Stimulated activated CD4-positive, alpha-beta T cell treated with anti-CD3 and anti-CD28 coated beads, Interleukin-2, amount 100 ng/mL, for 4 hours (primary cell): Measurements from ENCODE around the gene SDC1.

Experiments used
- DNase-seq: peaks from one replicate; pipeline ENCODE4 v3.0.0-alpha.2; 2020; ENCODE audit warnings: low read depth

The SDC1 gene

DNA sequence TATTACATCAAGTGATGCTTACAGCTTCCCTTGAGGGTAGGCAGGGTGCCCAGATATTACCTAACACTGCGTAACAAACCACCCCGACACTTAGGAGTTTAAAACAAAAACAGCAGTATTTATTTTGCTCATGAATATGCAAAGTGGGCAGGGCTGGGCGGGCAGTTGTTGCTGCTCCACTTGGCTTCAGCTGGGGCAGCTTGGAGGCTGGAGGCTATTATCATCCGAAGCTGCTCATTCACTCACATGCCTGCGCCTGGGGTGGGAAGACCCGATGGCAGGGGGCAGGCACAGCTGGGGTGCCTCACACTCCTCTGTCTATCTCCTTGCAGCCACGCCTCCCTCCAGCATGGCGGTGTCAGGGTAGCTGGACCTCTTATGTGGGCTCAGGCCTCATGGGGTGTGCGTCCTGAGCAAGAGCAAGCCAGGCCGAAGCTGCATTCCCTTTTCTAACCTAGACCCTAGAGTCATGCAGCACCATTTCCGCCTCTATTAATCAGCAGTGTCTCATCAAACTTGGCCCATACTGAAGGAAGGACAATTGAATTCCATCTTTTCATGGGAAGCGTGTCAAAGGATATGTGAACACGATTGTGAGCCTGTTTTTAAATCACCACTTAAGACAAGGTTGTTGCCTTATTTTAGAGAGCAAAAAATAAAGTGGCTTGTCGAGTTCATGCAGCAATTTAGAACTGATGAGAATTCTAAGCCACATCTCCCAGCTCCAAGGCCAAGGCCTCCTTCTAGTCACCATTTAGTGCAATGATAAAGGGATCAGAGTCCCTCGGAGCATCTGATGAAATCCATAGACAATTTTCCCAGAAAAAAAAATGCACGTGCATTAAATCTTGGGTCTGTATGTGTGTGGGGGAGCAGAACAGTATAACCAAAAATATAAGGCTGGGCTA is 54.9 kb downstream of the SDC1 start:
- no peak for DNase-seq

- no peak for DNase-seq
Measured at GRCh38 chr2:20168727-20169696, 55.9 kb downstream of the SDC1 start.

DNA sequence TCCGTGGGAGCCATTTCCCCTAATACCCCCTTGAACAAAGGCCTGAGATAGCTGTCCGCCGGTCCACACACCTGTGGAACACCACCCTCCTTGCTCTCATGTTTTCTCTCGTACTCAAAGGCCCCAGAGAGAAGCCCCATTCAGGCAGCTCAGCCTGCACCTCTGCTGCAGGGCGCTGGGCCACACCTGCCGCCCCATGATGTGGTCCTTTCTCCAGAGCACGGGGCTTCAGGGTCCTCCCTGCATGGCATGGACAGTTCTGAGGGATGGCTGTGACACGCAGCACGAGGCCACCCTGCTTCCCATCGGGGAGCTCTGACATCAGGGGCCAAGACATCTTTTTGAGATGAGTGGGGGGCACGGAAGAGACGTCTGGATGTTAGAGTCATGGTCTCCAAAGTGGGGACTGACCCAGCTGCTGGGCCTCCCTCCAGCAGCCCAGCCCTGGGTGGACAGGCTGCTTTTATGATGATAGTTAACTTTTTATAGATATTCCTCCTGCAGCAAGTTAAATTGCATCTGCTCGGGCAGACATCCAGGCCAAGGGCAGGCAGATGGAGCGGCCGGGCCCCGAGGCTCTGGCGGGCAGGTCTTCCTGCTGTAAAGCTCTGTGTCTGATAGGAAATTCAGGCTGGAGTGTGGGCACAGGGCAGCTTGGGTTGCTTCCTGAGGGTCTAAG is 56.7 kb downstream of the SDC1 start:
- DNase-seq: no peak

DNA sequence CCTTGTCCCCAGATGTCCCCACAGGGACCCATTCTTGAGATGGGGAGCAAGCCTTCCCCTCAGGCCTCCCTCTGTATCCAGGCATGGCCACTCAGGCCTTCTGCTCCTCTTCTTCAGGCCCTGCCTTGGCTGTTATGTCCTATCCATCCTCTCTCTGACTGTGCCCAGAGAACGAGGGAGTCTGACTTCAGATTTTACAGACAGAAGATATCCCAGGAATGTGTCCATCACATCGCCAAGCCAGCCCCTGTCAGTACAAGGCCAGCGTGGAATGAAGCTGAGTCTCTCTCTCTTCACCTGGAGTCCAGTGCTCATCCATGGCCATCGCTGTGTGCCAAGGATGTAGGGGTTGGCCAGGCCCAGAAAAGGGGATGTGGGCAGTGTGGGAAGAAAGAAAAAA is 57.6 kb downstream of the SDC1 start:
- no peak for DNase-seq

DNA sequence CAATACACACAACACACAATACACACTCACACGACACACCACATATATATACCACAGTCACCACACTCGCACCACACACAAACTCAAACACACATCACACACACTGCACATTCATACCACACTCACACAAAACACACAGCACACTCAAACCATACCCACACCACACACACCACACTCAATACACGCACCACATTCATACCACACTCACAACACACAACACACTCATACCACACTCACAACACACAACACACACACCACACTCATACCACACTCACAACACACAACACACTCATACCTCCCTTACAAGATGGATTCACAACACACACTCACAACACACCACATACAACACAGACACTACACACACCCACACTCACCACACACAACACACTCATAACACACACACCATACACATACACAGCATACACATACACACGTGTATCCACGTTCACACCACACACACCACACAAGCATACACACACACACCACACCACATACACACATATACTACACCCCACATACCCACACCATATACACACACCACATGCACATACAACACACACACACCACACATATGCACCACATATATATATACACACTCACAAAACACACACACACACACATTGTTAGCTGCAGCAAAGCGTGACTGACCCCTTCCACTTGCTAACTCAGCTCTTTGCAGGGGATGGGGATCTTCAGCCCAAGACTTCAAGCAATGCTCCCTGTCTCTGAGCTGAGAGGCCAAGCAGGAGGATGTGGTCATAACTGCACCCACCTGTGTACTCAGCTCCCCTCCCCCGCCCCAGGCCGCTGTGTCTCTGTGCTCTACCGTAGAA is 59.0 kb downstream of the SDC1 start:
- no peak for DNase-seq

- no peak for DNase-seq
Measured at GRCh38 chr2:20164734-20165478, 60.0 kb downstream of the SDC1 start.

DNA sequence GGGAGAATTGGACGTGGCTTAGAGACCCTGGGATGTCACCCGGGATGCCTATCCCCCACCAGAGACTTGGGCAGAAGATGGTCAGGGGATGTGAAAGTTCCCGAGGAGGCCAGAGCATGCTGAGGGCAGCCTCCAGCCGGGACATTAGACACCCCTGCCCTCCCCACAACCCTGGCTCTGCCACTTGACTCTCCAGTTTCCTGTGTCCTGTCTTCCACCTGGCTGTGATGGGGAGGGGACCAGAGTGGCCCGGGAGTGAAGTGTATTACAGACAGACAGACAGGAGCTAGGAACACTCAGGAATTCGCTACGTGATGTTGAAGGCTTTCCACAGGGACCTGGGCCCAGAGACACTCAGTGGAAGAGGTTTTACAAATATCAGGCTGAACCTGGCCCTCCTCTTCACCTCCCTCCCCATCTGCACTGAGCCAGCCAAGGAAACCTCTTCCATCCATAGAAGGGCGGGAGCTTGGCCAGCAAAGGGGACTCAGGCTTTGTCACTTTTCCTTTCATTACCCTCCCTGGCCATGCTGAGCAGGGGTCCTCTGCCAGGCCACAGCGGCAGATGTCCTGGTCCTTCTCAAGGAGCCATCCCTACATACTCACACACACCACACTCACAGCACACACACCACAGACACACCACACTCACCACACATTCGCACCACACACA is 60.7 kb downstream of the SDC1 start:
- no peak for DNase-seq

DNA sequence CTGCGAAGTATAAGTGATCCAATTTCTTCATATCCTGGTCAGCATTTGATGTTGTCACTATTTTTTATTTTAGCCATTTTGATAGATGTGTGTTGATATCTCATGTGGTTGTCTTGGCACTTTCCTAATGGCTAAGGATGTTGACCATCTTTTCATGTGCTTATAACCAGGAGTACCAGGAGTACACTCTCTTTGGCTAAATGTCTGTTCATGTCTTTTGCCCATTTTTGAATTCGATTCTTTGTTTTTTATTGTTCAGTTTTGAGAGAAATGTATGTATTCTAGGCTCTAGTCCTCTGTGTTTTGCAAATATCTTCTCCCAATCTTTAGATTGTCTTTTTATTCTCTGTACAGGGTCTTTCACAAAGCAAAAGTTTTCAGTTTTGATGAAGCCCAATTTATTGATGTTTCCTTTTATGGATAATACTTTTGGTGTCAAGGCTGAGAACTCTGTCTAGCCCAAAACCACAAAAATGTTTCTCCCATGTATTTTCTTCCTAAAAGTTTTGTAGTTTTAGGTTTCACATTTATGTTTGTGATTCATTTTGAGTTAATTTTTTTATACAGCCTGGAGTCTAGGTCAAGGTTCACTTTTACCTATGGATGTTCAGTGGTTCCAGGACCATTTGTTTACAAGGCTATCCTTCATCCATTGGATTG is 65.4 kb downstream of the SDC1 start:
- no peak for DNase-seq

DNA sequence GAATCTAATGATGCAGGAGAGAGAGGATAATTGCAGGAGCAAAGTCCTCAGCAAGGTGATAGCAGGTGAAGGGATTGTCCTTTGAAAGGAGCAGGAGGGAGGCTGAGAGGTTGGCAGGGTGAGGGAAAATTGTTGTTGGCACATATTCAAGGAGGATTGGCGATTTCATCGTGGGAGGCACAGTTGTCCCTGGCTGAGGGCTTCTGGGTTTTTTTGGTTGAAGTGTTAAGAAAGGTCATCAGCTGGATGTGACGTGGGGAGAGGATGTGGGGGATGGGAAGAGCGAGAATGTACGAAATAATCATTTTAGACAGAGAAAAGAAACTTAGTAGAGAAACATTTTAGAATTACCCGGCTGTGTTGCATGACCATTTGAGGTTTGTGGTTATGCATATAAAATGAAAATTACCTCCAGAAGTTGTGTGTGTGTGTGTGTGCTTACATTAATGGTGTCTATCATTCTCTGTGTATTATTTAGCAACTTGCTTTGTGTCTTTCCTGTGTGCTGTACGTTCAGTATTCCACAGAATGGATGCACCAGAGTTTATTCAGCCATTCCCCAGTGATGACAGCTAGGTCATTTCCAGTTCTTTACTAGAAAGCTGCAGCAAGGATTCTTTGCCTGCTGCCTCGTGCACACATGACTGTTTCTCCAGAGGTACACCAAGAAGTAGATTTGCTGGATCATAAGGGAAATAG is 67.6 kb downstream of the SDC1 start:
- no peak for DNase-seq

DNA sequence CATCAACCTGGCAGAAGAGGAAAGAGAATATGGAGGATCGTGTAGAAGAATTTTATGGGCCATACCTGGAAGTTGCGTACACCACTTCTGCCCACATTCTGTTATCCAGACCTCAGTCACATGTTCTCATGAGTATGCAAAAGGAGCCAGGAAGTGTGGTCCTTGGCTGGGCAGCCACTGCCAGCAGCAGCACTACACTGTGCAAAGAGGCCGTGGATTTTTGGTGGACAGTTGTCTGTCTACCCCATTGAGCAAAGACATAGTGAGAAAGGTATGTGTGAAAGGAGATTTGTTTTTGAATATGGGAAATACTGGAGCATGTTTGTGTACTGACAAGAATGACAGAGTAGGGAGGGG is 68.1 kb downstream of the SDC1 start:
- DNase-seq: no peak

DNA sequence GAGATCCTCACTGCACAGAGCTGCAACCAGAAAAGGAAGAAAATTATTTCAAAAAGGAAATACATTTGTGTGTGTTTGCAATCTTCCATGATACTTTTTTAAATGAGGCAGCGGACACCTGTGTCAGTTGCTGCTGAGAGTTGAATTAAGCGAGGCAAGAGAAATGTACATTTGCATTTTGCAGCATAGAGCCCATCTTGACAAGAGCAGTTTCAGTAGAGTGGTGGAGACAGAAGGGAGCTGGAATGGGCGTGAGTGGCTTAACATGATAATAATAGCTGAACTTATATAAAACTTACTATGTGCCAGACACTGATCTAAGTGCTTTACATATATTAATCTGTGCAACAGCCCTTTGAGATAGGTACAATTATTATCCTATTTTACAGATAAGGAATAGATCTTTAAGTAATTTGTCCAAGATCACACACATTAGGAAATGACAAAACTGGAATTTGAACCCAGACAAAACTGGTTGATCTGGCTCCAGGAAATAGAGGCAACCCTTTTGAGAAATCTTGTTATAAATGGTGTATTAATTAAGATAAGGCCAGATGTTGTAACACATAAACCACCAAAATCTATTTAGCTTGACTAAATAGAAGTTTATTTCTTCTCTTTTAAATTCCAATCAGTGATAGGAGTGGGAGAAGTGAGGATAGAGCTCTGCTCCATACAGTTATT is 68.7 kb downstream of the SDC1 start:
- DNase-seq: no peak

- no peak for DNase-seq
Measured at GRCh38 chr2:20153131-20153851, 71.6 kb downstream of the SDC1 start.

DNA sequence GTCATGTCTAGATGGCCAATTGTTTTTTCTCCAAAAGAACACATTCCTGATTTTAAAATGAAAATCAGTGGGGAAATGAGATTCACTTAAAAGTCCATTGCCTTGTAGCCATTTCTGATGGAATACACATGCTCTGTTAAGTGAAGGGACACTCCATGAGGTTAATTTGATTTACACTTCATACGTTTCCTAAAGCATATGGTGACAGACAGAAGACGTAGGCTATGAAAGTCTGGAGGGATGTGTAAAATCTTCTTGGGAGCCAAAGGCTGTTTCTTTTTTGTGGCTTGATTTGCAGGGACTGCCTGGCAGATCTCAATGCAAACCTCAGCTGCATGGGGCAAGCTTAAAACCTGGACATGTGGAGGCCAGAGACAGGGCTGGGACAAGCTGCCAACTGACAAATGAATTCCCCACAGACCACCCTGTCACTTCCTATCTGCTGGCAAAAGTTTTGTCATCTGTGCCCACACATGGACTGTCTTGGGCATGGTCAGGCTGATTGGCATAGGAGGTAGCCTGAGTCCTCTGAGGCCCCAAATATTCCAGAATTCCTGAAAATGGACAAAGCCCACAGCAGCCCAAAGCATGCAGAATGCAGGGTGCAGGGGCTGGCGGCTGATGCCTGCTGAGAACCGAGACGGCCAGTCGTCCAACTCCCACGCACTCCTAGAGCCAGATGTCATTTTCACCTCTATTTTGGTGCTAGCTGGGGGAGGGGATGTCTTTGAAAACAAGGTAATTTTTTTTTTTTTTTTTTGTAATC is 73.9 kb downstream of the SDC1 start:
- DNase-seq: no peak
